ENCODE results near the gene SPRR5. TPM values are rescaled to one million over a fixed set of nuclear protein-coding genes. Genes with fewer than 3 reads are reported as not detected.

SPRR5 gene
- polyA plus RNA-seq, 1 donor from 2014 or later: not detected

GRCh38 chr1:152993186-152993585, 46.2 kb downstream of the SPRR5 start:
- Histone ChIP-seq H2AFZ (ENCODE audit: low read depth, low read length) (no peak overlapping the region), H3K4me2 (ENCODE audit: low read length) (no peak overlapping the region)

GRCh38 chr1:152995842-152996241, 48.8 kb downstream of the SPRR5 start:
- Histone ChIP-seq H4K20me1 (ENCODE audit: insufficient read depth) (no peaks in the 10 kb centered on the region), H3K9me3 (ENCODE audit: low read length) (no peaks in the 10 kb centered on the region), H3K4me2 (ENCODE audit: low read length) (no peak overlapping the region), H3K36me3 (ENCODE audit: insufficient read depth, low read length) (no peaks in the 10 kb centered on the region), H3K27me3 (ENCODE audit: insufficient read depth, low read depth, low read length) (no peaks in the 10 kb centered on the region), H3K4me3 (ENCODE audit: low read length) (no peak overlapping the region), H2AFZ (ENCODE audit: low read depth, low read length) (no peak overlapping the region), H3F3A (ENCODE audit: insufficient read depth, low read length, poor library complexity, severe bottlenecking) (no peaks in the 10 kb centered on the region), H3K9me2 (ENCODE audit: insufficient read depth, low read length) (no peaks in the 10 kb centered on the region), H3K27ac (ENCODE audit: low read length) (no peak overlapping the region), H3K79me2 (replicated peaks; ENCODE audit: insufficient read depth, low read length) (no peaks in the 10 kb centered on the region), H3K9ac (ENCODE audit: low read length) (no peak overlapping the region)
- TF ChIP-seq RAD21 (conservative IDR thresholded peaks at IDR 0.05) (no peak), SMC3 (conservative IDR thresholded peaks at IDR 0.05; ENCODE audit: poor library complexity) (no peak), EZH2 (IDR thresholded peaks at IDR 0.05; ENCODE audit: borderline replicate concordance, insufficient read depth, low read length, poor library complexity, severe bottlenecking) (no peak), EP300 (conservative IDR thresholded peaks at IDR 0.05; ENCODE audit: poor library complexity, severe bottlenecking) (no peak), POLR2AphosphoS5 (IDR thresholded peaks at IDR 0.05) (no peak), TAF1 (IDR thresholded peaks at IDR 0.05; ENCODE audit: low read depth) (no peak), MXI1 (conservative IDR thresholded peaks at IDR 0.05; ENCODE audit: poor library complexity, severe bottlenecking) (no peak)
- TF ChIP-seq, protein P1, sequence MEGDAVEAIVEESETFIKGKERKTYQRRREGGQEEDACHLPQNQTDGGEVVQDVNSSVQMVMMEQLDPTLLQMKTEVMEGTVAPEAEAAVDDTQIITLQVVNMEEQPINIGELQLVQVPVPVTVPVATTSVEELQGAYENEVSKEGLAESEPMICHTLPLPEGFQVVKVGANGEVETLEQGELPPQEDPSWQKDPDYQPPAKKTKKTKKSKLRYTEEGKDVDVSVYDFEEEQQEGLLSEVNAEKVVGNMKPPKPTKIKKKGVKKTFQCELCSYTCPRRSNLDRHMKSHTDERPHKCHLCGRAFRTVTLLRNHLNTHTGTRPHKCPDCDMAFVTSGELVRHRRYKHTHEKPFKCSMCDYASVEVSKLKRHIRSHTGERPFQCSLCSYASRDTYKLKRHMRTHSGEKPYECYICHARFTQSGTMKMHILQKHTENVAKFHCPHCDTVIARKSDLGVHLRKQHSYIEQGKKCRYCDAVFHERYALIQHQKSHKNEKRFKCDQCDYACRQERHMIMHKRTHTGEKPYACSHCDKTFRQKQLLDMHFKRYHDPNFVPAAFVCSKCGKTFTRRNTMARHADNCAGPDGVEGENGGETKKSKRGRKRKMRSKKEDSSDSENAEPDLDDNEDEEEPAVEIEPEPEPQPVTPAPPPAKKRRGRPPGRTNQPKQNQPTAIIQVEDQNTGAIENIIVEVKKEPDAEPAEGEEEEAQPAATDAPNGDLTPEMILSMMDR (IDR thresholded peaks at IDR 0.05; ENCODE audit: poor library complexity, severe bottlenecking): no peak
- TF ChIP-seq, protein P2, sequence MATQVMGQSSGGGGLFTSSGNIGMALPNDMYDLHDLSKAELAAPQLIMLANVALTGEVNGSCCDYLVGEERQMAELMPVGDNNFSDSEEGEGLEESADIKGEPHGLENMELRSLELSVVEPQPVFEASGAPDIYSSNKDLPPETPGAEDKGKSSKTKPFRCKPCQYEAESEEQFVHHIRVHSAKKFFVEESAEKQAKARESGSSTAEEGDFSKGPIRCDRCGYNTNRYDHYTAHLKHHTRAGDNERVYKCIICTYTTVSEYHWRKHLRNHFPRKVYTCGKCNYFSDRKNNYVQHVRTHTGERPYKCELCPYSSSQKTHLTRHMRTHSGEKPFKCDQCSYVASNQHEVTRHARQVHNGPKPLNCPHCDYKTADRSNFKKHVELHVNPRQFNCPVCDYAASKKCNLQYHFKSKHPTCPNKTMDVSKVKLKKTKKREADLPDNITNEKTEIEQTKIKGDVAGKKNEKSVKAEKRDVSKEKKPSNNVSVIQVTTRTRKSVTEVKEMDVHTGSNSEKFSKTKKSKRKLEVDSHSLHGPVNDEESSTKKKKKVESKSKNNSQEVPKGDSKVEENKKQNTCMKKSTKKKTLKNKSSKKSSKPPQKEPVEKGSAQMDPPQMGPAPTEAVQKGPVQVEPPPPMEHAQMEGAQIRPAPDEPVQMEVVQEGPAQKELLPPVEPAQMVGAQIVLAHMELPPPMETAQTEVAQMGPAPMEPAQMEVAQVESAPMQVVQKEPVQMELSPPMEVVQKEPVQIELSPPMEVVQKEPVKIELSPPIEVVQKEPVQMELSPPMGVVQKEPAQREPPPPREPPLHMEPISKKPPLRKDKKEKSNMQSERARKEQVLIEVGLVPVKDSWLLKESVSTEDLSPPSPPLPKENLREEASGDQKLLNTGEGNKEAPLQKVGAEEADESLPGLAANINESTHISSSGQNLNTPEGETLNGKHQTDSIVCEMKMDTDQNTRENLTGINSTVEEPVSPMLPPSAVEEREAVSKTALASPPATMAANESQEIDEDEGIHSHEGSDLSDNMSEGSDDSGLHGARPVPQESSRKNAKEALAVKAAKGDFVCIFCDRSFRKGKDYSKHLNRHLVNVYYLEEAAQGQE (IDR thresholded peaks at IDR 0.05; ENCODE audit: borderline replicate concordance): no peak

More at GRCh38 chr1:152993186-152993585, 46.2 kb downstream of the SPRR5 start:
- H3F3A ChIP-seq (ENCODE audit: insufficient read depth, low read length, poor library complexity, severe bottlenecking): no peaks in the 10 kb centered on the region
- no peaks in the 10 kb centered on the region for H3K9me3 ChIP-seq (ENCODE audit: low read length)
- no peaks in the 10 kb centered on the region for H3K9me2 ChIP-seq (ENCODE audit: insufficient read depth, low read length)
- no peaks in the 10 kb centered on the region for H3K27me3 ChIP-seq (ENCODE audit: insufficient read depth, low read depth, low read length)
- TF ChIP-seq MXI1 (conservative IDR thresholded peaks at IDR 0.05; ENCODE audit: poor library complexity, severe bottlenecking) (no peak), RAD21 (conservative IDR thresholded peaks at IDR 0.05) (no peak), TAF1 (IDR thresholded peaks at IDR 0.05; ENCODE audit: low read depth) (no peak), EZH2 (IDR thresholded peaks at IDR 0.05; ENCODE audit: borderline replicate concordance, insufficient read depth, low read length, poor library complexity, severe bottlenecking) (no peak), POLR2AphosphoS5 (IDR thresholded peaks at IDR 0.05) (no peak), SMC3 (conservative IDR thresholded peaks at IDR 0.05; ENCODE audit: poor library complexity) (no peak)
- TF ChIP-seq, protein P1 (IDR thresholded peaks at IDR 0.05; ENCODE audit: poor library complexity, severe bottlenecking): no peak
- no peak overlapping the region for H3K4me3 ChIP-seq (ENCODE audit: low read length)
- H3K9ac ChIP-seq (ENCODE audit: low read length): no peak overlapping the region
- H3K36me3 ChIP-seq (ENCODE audit: insufficient read depth, low read length): no peaks in the 10 kb centered on the region
- H3K79me2 ChIP-seq (replicated peaks; ENCODE audit: insufficient read depth, low read length): no peaks in the 10 kb centered on the region
- H4K20me1 ChIP-seq (ENCODE audit: insufficient read depth): no peaks in the 10 kb centered on the region
- H3K27ac ChIP-seq (ENCODE audit: low read length): no peak overlapping the region

Measured in neural cell (in vitro differentiated cells).